ENCODE measurements around the gene PTPRJ.
"Not testable (repeated sequence)": the region's sequence is repeated elsewhere in the genome, so short reads cannot be mapped to it uniquely, and the experiment has no call there.

The PTPRJ gene

DNA sequence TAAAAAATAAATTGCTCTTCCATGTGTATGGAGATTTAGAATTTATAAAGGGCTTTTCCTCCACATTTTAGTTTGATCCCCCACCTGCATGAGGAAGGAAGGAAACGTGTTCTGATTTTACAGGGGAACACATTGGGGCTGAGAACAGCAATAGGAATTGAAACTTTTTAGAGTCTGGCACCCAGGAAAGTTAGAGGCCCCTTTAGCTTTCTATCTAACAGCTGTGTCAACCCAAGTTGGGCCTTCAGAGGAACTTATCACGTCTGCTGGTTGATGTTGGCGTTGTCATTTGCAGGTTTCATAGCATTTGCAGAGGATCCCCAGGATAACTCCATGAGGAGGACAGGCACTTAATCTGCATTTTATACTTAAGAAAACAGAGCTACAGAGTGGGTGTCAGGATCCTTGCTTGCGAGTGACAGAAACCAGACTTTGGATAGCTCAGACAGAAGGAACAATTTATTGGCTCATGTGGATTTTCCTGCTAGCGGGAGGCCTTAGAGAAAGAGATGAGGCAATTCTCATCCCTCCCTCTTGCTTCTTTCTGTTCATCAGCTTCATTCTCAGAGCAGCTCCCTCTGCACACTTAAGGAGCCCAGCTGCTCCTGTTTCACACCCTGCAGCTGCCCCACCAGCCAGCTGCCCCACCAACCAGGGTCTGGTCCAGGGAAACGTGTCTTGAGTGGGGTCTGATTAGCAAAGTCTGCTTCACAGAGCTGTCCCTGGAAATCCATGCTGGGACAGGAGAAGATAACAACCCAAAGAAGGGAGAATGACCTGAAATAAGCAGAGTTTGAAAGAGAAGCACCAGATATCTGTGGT is 143.8 kb downstream of the PTPRJ start:
- no peak for DNase-seq

GRCh38 chr11:48124880-48125279 is 144.5 kb downstream of the PTPRJ start:
- DNase-seq: no peak

DNA sequence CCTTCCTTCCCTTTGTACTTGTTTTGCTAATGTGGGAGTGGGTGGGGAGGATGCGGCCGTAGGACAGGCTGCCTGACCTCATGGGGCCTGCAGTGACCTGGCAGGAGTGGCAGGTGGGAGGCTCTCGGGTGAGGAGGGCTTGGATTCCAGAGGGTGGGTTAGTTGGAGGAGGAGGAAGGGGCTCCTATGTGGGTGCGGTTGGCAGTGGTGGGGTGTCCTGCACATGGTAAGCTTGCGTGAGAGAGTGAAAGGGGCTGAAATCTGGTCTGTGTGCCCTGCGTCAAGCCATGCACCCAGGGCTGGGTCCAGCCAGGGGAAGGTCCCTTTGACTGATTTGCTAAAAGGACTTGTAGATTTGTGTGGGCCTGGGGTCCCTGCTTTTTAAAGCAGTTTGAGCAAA is 145.5 kb downstream of the PTPRJ start:
- DNase-seq: no peak

GRCh38 chr11:48127521-48128183 is 147.3 kb downstream of the PTPRJ start:
- DNase-seq: no peak

DNA sequence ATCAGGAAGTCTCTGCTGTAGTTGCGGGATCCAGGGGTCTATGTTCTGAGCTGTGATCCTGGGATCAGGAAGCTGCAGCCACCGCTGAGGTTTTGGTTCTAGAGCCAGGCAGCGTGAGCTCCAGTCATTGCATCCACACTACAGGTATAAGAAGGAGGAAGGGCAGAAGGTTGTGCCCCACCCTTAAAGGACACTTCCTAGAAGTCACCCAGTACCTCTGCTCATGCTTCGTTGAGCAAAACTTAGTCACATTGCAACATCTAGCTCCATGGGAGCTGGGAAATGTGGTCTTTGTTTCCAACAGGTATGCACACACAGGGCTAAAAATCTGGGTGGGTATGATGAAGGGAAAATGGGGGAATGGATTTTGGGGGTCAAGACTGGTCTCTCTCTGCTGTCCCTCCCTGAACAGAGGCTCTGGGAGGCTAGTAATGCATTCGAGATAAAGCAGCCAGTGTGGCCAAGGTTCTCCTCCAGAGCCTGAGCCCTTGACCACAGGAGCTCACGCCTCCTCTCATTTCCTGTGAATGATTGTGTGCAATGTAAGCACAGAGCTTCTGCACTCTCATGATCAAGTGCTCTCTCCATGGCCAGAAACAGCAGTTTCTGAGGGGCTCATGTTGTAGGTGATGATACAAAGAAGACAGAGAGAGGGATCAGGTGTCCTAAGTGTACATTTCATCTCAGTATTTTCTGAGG is 149.5 kb downstream of the PTPRJ start:
- peak; percentile 15 for DNase-seq

DNA sequence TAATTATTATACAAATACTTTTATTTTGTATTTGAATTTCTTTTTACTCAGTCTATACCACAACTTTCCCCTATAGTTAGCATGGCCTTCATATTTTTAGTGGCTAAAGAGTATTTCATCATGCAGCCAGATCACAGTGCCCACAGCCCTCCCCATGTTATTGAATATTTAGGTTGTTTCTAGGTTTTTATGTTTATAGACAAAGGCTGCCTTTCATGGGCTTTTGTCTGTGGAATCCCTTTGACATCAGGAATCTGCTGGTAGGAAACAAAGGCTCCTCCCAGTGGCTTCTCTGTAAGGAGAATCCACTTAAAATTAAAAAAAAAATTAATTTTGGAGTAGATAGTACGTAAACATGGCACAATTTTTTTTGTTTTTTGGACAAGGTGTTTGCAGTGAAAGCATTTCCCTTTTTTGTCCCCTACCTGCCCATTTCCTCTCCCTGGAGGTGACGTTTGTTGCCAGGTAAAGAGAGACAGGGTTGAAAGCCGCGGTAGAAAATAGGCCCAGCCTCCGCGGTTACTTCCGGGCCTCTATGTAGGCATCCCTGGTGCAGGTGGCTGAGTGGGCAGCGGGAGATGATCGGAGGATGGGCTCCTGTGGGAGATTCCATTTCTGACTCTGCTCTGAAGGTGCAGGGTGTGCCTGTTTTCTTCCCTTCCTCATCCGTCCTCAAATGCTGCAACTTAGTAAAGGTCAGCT is 154.0 kb downstream of the PTPRJ start:
- no peak for DNase-seq

DNA sequence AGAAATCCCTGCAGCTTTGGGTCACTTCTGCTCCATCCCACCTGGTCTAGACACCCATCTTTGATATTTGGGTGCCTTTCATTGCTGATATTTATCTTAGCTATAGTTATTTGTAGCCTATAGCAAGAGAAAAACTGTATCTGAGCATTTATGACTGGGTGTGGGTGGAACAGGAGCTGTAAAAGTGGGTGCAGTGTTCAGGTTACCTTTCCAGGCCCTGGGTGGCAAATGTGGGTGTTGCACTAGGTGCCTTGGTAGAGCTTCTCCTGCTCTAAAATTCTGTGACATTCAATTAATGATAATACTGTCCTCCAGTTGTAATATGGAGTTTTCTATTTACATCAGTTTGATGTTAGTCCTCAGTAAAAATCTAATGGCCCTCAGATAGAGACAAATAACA is 157.9 kb downstream of the PTPRJ start:
- no peak for DNase-seq

DNA sequence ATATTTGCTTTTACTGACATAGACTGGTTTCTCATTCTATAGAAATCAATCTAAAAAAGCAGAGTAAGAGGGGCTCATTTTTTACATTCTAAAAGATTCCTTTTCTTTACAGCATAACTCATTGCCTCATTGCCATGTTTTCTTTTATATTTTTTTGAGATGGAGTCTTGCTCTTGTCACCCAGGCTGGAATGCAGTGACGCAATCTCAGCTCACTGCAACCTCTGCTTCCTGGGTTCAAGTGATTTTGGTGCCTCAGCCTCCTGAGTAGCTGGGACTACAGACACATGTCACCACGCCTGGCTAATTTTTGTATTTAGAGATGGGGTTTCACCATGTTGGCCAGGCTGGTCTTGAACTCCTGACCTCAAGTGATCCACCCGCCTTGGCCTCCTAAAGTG is 159.5 kb downstream of the PTPRJ start:
- DNase-seq: not testable (repeated sequence)

DNA sequence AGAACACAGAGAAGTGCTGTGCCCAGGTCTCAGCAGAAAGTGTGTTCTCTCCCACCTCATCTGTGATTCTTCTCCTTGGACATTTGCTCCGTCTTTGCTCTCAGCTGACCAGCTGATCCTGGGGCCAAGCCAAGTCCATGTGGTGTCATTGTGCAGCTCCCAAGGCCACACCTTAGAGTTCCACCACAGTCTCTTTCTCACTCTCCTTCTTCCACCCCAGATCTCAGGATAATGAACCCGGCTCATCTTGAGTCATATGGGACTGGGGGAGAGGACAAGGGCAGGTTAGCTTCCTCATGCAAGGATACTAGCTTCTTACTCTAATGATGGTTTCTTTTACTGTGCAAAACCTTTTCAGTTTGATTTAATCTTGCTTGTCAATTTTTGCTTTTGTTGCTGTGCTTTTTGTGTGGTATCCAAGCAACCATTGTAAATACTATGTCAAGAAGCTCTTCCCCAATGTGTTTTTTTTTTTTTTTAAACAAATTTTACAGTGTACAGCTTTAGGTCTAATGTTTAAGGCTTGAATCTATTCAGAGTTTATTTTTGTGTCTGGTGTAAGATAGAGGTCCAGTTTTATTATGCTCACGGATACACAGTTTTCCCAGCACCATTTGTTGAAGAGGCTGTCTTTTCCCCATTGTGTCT is 161.2 kb downstream of the PTPRJ start:
- no peak for DNase-seq

DNA sequence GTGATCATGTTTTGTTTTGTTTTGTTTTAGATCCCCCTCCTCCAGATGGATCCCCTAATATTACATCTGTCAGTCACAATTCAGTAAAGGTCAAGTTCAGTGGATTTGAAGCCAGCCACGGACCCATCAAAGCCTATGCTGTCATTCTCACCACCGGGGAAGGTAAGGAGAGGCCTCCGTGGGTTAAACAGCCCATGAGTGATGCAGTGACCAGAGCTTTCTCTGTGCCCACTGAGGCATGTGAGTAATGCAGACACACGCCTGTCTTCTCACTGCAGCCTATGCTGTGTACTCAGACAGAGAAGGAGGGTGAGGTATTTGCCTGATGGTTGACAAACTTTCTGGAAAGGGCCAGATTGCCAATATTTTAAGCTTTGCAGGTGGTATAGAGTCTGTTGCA is 162.5 kb downstream of the PTPRJ start:
- no peak for DNase-seq

DNA sequence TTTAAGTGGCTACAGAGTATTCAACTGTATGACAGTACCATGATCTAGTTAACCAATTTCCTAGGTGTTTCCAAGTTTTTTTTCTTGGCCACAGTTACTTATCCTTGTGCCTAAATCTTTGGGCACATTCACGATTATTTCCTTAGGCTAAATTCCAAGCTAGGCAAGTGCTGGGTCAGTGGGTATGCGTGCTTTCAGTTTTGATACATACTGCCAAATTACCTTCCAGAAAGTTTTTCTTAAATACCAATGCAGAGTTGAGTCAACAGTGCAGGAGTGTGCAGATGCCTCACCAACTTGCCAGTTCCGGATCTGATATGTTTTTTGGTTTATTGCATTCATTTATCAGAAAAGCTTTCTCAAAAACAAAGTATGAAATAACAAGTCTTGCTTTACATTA is 168.4 kb downstream of the PTPRJ start:
- DNase-seq: no peak

GRCh38 chr11:48150213-48150612 is 169.9 kb downstream of the PTPRJ start:
- DNase-seq: no peak

GRCh38 chr11:48154151-48154550 is 173.8 kb downstream of the PTPRJ start:
- no peak for DNase-seq

- DNase-seq: no peak
Measured at GRCh38 chr11:48161951-48162884, 181.9 kb downstream of the PTPRJ start.

DNA sequence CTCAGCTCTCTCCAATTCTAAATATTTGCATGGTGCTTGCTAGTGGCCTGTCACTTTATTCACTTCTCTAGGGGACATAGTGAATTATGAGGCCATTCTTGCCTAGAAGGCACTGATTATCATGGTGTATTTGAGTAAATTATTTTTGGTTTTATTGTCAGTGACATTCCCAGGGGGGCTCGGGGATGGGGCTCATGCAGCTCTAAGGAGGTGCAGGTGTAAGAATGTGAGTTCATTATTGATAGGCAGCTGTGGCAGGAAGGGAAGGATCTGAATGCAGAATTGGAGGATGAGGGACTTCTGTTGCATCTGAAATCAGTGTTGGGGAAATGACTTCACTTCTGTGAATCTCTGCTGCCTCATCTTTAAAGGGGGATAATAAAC is 182.5 kb downstream of the PTPRJ start:
- DNase-seq: no peak

DNA sequence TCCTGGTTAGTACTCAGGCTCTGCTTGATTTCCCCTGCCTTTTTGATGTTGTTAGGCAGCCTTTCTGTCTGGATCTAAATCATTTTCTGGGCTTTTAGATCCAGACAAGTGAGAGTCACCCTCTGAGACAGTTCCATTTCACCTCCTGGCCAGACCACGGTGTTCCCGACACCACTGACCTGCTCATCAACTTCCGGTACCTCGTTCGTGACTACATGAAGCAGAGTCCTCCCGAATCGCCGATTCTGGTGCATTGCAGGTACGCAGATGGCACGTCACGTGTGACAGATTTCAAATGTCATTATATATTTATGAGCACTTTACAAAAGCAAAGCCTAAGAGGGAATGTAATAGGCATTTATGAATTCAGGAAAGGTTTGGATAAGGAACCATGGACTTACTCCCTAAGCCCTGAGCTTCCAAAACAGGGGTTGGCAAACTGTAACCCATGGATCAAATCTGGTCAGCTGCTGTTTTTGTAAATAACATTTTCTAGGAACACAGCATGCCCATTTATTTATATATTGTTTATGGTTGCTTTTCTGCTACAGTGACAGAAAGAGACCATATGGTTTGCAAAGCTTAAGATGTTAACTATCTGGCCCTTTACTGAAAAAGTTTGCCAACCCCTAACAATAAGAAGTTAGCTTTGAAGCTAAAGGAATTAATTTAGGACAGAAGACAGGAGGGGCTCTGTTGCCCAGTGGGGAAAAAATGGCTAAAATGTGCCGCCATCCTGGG is 183.2 kb downstream of the PTPRJ start:
- DNase-seq: no peak

DNA sequence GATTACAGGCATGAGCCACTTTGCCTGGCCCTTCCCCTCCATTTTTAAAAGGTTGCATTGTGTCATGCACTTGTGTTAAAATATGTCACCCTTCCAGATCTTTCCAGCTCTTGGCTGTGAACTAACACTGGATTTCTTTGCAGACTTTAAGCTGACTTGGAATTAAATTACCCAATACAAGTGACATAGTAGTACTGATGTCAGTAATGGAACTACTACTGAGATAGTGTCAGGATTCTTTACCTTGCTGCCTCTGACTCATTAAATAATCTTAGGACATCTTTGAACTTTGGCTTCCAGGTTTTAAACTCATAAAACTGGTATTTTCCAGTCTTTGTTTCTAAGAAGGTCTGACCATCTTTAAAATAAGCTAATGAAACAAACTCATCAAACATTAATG is 184.5 kb downstream of the PTPRJ start:
- DNase-seq: no peak

DNA sequence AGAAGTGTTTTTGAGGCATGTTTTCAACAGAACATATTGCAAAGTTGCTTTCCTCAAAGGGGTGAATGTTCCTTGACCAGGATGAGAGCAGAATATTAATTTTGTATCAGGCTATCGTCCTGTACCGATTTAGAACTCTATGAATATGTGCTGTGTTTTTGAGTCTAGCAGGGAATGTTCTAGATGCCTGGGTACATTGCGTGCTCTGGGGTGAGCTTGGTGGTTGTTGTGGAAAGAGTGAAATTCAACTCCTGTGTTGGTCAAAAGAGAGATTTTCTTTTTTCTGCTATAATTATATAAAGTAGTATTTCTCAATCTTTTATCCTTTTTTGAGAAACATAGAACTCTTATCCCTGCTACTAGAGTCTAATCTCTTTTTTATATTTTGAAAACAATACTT is 185.1 kb downstream of the PTPRJ start:
- no peak for DNase-seq

GRCh38 chr11:48167380-48167779 is 187.0 kb downstream of the PTPRJ start:
- DNase-seq: peak; percentile 16

DNA sequence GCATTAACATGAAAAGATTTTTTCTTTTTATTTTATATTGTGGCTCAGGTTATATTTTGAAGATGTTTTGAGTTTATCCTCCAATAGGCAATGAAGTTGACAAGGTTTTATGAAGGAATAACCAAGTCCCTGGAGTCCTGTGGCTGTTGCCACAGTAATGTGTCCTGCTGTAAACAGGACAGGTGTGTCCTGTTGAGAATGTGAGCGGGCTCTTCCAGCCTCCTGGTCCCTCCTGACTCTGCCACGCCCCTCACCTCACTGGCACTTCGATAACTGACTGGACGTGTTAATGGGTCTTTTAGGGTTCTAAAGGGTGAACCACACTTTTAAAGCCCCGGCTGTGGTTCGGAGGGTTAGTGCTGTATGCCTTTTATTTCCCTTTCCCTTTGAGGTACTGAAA is 188.5 kb downstream of the PTPRJ start:
- DNase-seq: no peak

DNA sequence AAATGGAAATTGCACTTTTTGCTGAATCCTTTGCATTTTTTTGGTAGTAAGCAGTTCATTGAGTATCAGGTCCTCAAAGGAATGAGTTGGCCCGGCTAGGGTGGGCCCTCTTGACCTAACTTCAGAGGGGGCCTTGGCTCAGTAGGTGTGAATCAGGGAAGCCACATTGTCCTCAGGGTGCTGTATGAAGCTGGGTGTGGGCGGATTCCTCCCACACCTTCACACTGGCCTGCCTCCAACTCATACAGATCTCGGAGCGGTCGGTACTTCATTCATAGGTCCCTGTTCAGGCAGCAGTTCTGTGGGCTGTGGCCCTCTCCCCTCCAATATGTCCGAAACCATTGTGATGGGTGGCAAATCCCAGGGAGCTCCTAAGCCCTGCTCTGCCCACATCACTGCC is 188.9 kb downstream of the PTPRJ start:
- DNase-seq: no peak

Measured in NCI-H226 (cell line).